ENCODE data around the gene KIR3DL2.
"Not testable (repeated sequence)": the region's sequence is repeated elsewhere in the genome, so short reads cannot be mapped to it uniquely, and the experiment has no call there.

Gene KIR3DL2

DNA sequence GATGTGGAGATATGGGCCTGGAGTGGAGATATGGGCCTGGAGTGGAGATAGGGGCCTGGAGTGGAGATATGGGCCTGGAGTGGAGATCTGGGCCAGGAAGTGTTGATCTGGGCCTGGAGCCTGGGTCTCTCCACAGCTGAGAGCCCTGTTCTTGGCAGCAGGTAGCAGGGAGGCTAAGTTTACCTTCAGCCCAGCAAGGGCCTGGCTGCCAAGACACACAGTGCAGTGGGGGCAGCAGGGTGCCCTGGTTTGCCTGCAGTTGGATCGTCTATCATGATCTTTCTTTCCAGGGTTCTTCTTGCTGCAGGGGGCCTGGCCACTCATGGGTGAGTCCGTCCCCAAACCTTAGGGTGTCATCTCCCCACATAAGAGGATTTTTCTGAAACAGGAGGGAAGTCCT lies 687 bp downstream of the KIR3DL2 start:
- DNase-seq (ENCODE audit: low read depth in 1 of 2, low spot score in 1 of 2) = no peak
- in situ Hi-C loops (cut with HindIII; ENCODE audit: low pct_unique_long_range_greater_than_20kb, low sequenced_read_pairs) = no loop called here
- no peak for TF ChIP-seq JUND (IDR thresholded peaks at IDR 0.05; ENCODE audit: low read depth)

DNA sequence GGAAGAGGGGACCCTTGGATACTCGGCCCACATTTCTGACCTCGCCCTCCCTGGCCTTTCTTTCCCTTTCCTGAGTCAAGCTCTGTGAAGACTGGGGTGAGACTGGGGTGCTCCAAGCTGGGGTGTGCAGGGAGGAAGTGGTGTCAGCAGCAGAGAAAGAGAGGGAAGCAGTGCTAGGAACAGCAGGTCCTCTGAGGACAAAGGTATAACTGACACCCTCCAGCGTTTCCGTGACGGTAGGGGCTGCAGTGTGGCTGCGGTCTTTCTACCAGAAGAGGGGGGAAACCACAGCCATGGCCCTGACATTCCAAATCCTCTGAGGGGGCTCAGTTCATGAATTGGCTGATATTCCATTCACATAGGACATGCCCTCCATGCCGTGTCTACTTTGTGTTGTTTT lies 1.1 kb downstream of the KIR3DL2 start:
- no peak for DNase-seq (ENCODE audit: low read depth in 1 of 2, low spot score in 1 of 2)
- in situ Hi-C loops (cut with HindIII; ENCODE audit: low pct_unique_long_range_greater_than_20kb, low sequenced_read_pairs) = no loop called here
- TF ChIP-seq JUND (IDR thresholded peaks at IDR 0.05; ENCODE audit: low read depth) = no peak

DNA sequence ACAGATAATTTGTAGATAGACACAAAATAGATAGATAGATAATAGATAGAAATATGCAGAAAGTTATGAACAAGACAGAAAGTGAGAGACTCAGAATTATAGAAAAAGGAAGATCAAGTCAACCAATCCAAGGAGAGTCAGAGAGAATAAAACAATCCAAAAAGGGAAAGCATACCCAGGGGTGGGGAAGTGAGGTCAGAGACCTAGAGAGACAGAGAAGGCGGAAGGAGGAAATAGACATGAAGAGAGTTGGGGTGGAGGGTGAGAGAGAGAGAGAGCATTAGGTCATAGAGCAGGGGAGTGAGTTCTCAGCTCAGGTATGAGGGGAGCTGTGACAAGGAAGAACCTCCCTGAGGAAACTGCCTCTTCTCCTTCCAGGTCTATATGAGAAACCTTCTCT lies 5.0 kb downstream of the KIR3DL2 start:
- in situ Hi-C loops (cut with HindIII; ENCODE audit: low pct_unique_long_range_greater_than_20kb, low sequenced_read_pairs); DNase-seq (ENCODE audit: low read depth in 1 of 2, low spot score in 1 of 2): not testable (repeated sequence)

- DNase-seq (ENCODE audit: low read depth in 1 of 2, low spot score in 1 of 2); in situ Hi-C loops (cut with HindIII; ENCODE audit: low pct_unique_long_range_greater_than_20kb, low sequenced_read_pairs): not testable (repeated sequence)
These were observed 8.2 kb downstream of the KIR3DL2 start for GRCh38 chr19:54858476-54858875.

- in situ Hi-C loops (cut with HindIII; ENCODE audit: low pct_unique_long_range_greater_than_20kb, low sequenced_read_pairs); DNase-seq (ENCODE audit: low read depth in 1 of 2, low spot score in 1 of 2): not testable (repeated sequence)
These were observed 9.2 kb downstream of the KIR3DL2 start for GRCh38 chr19:54859421-54859820.

GRCh38 chr19:54863459-54863858 lies 13.2 kb downstream of the KIR3DL2 start:
- in situ Hi-C loops (cut with HindIII; ENCODE audit: low pct_unique_long_range_greater_than_20kb, low sequenced_read_pairs); DNase-seq (ENCODE audit: low read depth in 1 of 2, low spot score in 1 of 2): not testable (repeated sequence)

DNA sequence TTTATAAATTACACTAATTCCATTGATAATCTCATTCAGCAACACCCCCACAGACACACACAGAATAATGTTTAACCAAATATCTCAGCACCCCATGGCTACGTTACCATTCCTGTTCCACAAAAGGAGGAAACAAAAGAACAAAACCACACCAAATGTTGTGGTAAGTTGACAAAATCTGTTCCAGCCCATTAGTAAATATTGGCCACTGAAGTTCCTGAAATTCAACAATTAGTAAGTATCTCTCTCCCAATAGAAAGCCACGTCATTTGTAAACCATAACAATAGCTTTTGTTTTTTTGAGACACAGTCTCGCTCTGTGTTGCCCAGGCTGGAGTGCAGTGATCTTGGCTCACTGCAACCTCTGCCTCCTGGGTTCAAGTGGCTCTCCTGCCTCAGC lies 21.5 kb downstream of the KIR3DL2 start:
- DNase-seq (ENCODE audit: low read depth in 1 of 2, low spot score in 1 of 2) = peak in 1 of 2 experiments; percentile 19
- TF ChIP-seq JUND (IDR thresholded peaks at IDR 0.05; ENCODE audit: low read depth) = no peak
- in situ Hi-C loops (cut with HindIII; ENCODE audit: low pct_unique_long_range_greater_than_20kb, low sequenced_read_pairs) = no loop called here

DNA sequence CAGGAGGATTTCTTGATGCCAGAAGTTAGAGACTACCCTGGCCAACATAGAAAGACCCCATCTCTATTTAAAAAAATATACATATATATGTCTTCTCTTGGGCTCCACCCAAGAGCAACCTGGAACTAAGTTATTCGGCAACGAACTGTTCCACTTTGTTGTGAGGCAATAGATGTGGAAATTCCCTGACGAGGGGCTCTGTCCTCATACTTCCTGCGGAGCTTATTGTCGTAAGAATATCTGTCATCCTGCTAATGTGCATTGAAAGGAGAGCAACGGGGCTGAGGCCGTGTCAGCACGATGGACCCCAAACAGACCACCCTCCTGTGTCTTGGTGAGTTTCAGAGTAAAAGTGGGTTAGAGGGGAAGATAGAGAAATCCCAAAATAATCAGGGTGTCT lies 23.7 kb downstream of the KIR3DL2 start, which contains the start of gene FCAR:
Gene FCAR, plus strand, starts transcription at position 246 of the 400 bp plus-strand sequence. Its CDS starts 55 bp downstream, at position 301.
- in situ Hi-C loops (cut with HindIII; ENCODE audit: low pct_unique_long_range_greater_than_20kb, low sequenced_read_pairs) = no loop called here
- no peak for TF ChIP-seq JUND (IDR thresholded peaks at IDR 0.05; ENCODE audit: low read depth)
- no peak for DNase-seq (ENCODE audit: low read depth in 1 of 2, low spot score in 1 of 2)

GRCh38 chr19:54875506-54875905 lies 25.3 kb downstream of the KIR3DL2 start:
- in situ Hi-C loops (cut with HindIII; ENCODE audit: low pct_unique_long_range_greater_than_20kb, low sequenced_read_pairs) = no loop called here
- no peak for DNase-seq (ENCODE audit: low read depth in 1 of 2, low spot score in 1 of 2)
- TF ChIP-seq JUND (IDR thresholded peaks at IDR 0.05; ENCODE audit: low read depth) = no peak

DNA sequence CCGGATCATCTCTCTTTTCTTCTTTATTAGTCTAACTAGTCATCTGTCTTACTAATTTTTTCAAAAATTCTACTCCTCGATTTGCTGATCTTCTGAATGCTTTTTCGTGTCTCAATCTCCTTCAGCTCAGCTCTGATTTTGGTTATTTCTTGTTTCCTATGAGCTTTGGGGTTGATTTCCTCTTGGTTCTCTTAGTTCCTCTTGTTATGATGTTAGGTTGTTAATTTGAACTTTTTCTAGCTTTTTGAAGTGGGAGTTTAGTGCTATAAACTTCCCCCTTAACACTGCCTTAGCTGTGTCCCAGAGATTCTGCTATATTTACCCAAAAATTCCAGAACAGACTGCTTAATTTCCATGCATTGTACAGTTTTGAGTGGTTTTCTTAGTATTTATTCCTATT lies 27.2 kb downstream of the KIR3DL2 start:
- no peak for DNase-seq (ENCODE audit: low read depth in 1 of 2, low spot score in 1 of 2)
- no peak for TF ChIP-seq JUND (IDR thresholded peaks at IDR 0.05; ENCODE audit: low read depth)
- in situ Hi-C loops (cut with HindIII; ENCODE audit: low pct_unique_long_range_greater_than_20kb, low sequenced_read_pairs) = no loop called here

- no peak for TF ChIP-seq JUND (IDR thresholded peaks at IDR 0.05; ENCODE audit: low read depth)
- in situ Hi-C loops (cut with HindIII; ENCODE audit: low pct_unique_long_range_greater_than_20kb, low sequenced_read_pairs) = no loop called here
- DNase-seq (ENCODE audit: low read depth in 1 of 2, low spot score in 1 of 2) = no peak
These were observed 31.6 kb downstream of the KIR3DL2 start for GRCh38 chr19:54881884-54882283.

GRCh38 chr19:54882758-54883157 lies 32.5 kb downstream of the KIR3DL2 start:
- in situ Hi-C loops (cut with HindIII; ENCODE audit: low pct_unique_long_range_greater_than_20kb, low sequenced_read_pairs) = no loop called here
- DNase-seq (ENCODE audit: low read depth in 1 of 2, low spot score in 1 of 2) = peak in 1 of 2 experiments; percentile 26
- no peak for TF ChIP-seq JUND (IDR thresholded peaks at IDR 0.05; ENCODE audit: low read depth)

DNA sequence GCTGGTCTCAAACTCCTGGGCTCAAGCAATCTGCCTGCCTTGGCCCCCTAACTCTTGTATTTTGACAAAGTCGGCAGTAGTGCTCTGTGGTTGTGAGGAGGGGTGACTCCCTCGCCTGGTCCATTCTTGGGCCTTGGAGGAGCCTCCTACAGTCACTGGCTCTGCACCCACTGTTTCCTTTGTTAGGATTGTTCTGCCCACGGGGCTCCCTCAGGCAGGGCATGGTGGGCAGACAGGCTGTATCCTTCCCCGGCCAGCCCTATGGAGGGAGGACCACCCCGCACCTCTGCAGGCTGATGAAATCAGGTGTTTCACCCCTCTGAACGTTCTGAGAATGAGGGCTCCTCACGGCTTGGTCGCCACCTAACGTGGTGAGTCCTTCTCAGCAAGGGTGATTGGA lies 33.0 kb downstream of the KIR3DL2 start:
- in situ Hi-C loops (cut with HindIII; ENCODE audit: low pct_unique_long_range_greater_than_20kb, low sequenced_read_pairs) = no loop called here
- DNase-seq (ENCODE audit: low read depth in 1 of 2, low spot score in 1 of 2) = no peak
- no peak for TF ChIP-seq JUND (IDR thresholded peaks at IDR 0.05; ENCODE audit: low read depth)

GRCh38 chr19:54888239-54888638 lies 38.0 kb downstream of the KIR3DL2 start:
- DNase-seq (ENCODE audit: low read depth in 1 of 2, low spot score in 1 of 2) = no peak
- in situ Hi-C loops (cut with HindIII; ENCODE audit: low pct_unique_long_range_greater_than_20kb, low sequenced_read_pairs) = no loop called here
- TF ChIP-seq JUND (IDR thresholded peaks at IDR 0.05; ENCODE audit: low read depth) = no peak

Data from T47D (cell line).